Activated CD4-positive, alpha-beta T cell treated with anti-CD3 and anti-CD28 coated beads, Interleukin-2, amount 10 ng/mL, durations not matched to agents 7 days and 5 days (primary cell): ENCODE data around the gene PHIP. TPM values are rescaled to one million over a fixed set of nuclear protein-coding genes. Genes with fewer than 3 reads are reported as not detected.

Source experiments
- CTCF ChIA-PET: fragments of 350-600 bp; sonication (Branson Sonifier 250); formaldehyde crosslinking; loops from one replicate; lab custom pipeline; 2021; ENCODE audit warnings: antibody characterized with exemption; lab: Charles Lee
- POLR2A ChIA-PET: fragments of 350-600 bp; sonication (Branson Sonifier 250); formaldehyde crosslinking; loops from one replicate; lab custom pipeline; 2021; ENCODE audit warnings: antibody characterized with exemption; lab: Charles Lee
- DNase-seq: peaks from one replicate; pipeline ENCODE4 v3.0.0-alpha.2; 2020
- H3K27ac Mint-ChIP-seq: one replicate; pipeline ENCODE4 v1.8.0; 2021; ENCODE audit warnings: mild to moderate bottlenecking, moderate library complexity, mixed read lengths
- H3K27me3 Mint-ChIP-seq: one replicate; pipeline ENCODE4 v1.8.0; 2021; ENCODE audit warnings: mixed read lengths
- H3K36me3 Mint-ChIP-seq: one replicate; pipeline ENCODE4 v1.8.0; 2021; ENCODE audit warnings: low read depth, mixed read lengths
- H3K4me1 Mint-ChIP-seq: one replicate; pipeline ENCODE4 v1.8.0; 2021; ENCODE audit warnings: mixed read lengths
- H3K4me3 Mint-ChIP-seq: one replicate; pipeline ENCODE4 v1.8.0; 2021; ENCODE audit warnings: mild to moderate bottlenecking, moderate library complexity, mixed read lengths
- H3K9me3 Mint-ChIP-seq: one replicate; pipeline ENCODE4 v1.8.0; 2021; ENCODE audit warnings: mixed read lengths
- total RNA-seq, 2 experiments: library from RNA; stranded (reverse); gene quantifications; one replicate each; pipeline ENCODE4 v1.2.3, GENCODE V29; 2021

PHIP gene
- total RNA-seq, 2 experiments from 2014 or later: 31.6 to 33.9 TPM

DNA sequence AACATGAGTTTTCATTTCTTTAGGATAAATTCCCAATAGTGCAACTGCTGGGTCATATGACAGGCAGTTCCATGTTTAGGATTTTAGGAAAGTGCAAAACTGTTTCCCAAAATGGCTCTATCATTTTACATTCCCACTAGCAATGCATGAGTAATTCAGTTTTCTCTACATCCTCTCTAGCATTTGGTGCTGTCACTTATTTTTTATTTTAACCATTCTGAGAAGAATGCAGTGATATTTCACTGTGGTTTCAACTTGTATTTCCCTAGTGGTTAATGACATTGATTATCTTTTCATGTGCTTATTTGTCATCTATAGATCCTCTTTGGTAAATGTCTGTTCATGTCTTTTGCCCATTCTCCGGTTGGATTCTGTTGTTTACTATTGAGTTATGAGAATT, 82.7 kb downstream of the PHIP start:
- DNase-seq: no peak
- no peak overlapping the region for H3K27ac Mint-ChIP-seq
- no peak overlapping the region for H3K4me3 Mint-ChIP-seq
- H3K36me3 Mint-ChIP-seq: peaks cover 73% of the 10 kb centered on the region
- H3K4me1 Mint-ChIP-seq: no peaks in the 10 kb centered on the region
- ChIA-PET CTCF (no interaction called here), POLR2A (no interaction called here)
- H3K27me3 Mint-ChIP-seq: no peaks in the 10 kb centered on the region
- no peaks in the 10 kb centered on the region for H3K9me3 Mint-ChIP-seq

DNA sequence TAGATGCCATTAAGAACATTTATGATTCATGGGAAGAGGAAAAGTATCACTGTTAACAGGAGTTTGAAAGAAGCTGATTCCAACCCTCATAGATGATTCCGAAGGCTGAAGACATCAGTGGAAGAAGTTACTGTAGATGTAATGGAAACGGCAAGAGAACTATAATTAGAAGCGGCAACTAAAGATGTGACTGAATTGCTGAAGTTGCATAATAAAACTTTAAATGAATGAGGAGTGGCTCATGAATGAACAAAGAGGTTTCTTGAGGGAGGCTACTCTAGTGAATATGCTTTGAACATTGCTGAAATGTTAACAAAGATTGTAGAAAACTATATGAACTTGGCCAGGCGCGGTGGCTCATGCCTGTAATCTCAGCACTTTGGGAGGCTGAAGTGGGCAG, 84.1 kb downstream of the PHIP start:
- Mint-ChIP-seq H3K36me3 (peaks cover 78% of the 10 kb centered on the region), H3K27ac (no peak overlapping the region), H3K27me3 (no peaks in the 10 kb centered on the region), H3K4me1 (no peaks in the 10 kb centered on the region), H3K9me3 (no peaks in the 10 kb centered on the region), H3K4me3 (no peak overlapping the region)
- DNase-seq: no peak
- ChIA-PET POLR2A (no interaction called here), CTCF (interaction anchor here (1.0 kb wide), 1 partner anchor 8 kb away, joined by 3 read pairs; no protein-coding TSS in a partner anchor)

DNA sequence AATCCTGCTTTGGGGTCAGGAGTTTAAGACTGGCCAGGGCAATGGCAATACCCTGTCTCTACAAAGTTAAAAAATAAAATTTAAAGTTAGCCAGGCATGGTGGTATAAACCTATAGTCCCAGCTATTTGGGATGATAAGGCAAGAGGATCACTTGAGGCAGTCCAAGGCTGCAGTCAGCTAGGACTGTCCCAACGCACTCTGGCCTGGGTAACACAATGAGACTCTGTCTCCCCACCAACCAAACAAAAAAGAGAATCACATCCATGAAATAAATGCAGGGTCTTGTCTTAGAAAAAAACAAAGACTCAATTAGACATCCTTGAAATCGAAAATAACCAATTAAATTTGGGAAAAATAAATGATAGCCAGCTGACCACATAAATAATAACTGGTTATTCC, 88.9 kb downstream of the PHIP start:
- no peak overlapping the region for H3K4me3 Mint-ChIP-seq
- H3K27me3 Mint-ChIP-seq: no peaks in the 10 kb centered on the region
- peak overlapping the region; percentile 5 for H3K27ac Mint-ChIP-seq
- POLR2A ChIA-PET: no interaction called here
- no peaks in the 10 kb centered on the region for H3K9me3 Mint-ChIP-seq
- CTCF ChIA-PET: interaction anchor here (0.6 kb wide), 1 partner anchor 54 kb away, joined by 3 read pairs; no protein-coding TSS in a partner anchor
- H3K36me3 Mint-ChIP-seq: peaks cover 61% of the 10 kb centered on the region
- H3K4me1 Mint-ChIP-seq: no peaks in the 10 kb centered on the region
- DNase-seq: no peak

DNA sequence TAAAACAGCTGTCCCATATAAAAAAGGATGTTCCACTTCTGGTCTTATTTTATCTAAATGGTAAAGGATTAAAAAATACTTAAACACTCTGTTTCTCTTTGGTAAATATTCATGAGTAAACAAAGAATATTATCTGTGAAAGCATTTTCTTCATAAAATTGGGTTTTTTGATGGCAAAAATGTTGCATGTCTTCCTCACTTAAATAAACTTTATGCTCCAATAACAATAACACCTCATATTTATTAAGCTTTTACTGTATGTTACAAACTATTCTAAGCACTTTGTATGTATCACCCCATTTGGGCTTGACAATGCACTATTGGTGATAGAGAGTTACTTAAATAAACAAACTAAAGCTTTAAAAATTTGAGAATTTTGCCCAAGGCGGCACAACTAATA, 91.9 kb downstream of the PHIP start:
- H3K36me3 Mint-ChIP-seq: peaks cover 60% of the 10 kb centered on the region

DNA sequence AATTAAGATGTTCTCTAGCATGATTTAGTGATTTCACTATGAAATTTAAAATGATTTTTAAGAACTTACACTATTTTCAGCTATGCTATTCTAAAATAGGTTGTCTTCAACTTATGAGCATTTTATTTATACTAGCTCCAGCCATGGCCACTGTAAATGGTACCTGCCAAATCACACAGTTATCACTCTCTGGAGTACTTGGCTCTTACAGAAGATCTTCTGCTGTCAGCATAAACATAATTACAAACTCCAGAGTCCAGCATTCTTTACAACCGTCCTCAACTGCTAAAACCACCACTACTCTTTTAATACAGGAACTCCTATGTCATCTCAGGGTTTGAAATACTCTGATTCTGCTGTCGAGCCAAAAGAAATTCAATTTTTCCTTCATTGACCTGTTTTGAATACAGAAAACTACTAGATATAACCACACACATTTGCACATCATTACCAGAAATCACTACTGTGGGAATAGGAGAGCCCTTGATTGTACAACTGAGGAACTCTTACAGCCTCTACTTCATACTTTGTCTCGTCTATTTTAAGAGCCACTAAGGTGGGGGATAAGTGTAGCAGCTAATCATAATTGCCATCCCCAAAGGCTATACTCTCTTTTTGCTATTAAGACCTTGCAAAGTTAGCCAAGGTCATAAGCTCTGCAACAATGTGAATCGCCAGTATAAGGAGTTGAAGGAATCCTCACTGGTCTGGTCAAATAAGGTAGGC, 93.7 kb downstream of the PHIP start:
- no peaks in the 10 kb centered on the region for H3K4me1 Mint-ChIP-seq
- POLR2A ChIA-PET: no interaction called here
- peaks cover 57% of the 10 kb centered on the region for H3K36me3 Mint-ChIP-seq
- no peak for DNase-seq
- H3K27ac Mint-ChIP-seq: no peak overlapping the region
- H3K9me3 Mint-ChIP-seq: no peaks in the 10 kb centered on the region
- H3K27me3 Mint-ChIP-seq: no peaks in the 10 kb centered on the region
- no peak overlapping the region for H3K4me3 Mint-ChIP-seq
- CTCF ChIA-PET: no interaction called here

More for the DNA sequence above, 91.9 kb downstream of the PHIP start:
- Mint-ChIP-seq H3K4me3 (no peak overlapping the region), H3K9me3 (no peaks in the 10 kb centered on the region), H3K27ac (no peak overlapping the region), H3K4me1 (no peaks in the 10 kb centered on the region), H3K27me3 (no peaks in the 10 kb centered on the region)
- ChIA-PET POLR2A (no interaction called here), CTCF (interaction anchor here (0.9 kb wide), 1 partner anchor 8 kb away, joined by 3 read pairs; no protein-coding TSS in a partner anchor)
- no peak for DNase-seq

DNA sequence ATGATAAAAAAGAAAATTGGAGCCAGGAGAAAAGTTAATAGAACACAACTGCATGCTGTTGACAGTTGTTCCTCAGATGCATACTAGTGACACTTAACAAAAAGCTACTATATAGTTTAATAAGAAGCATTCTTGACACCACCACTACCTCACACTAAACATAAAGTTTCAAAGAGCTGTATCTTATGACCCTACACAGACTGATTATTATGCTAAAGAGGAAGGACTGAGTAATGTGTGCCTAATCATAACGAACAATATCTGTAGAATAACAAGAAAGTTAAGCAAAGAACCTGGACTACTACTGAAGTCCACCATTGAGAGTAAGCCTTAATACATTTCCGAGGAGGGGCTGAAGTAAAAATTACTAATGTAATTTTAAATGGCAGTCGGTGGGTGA, 110.9 kb downstream of the PHIP start:
- Mint-ChIP-seq H3K4me3 (no peak overlapping the region), H3K27ac (no peak overlapping the region), H3K36me3 (peaks cover 42% of the 10 kb centered on the region), H3K27me3 (no peaks in the 10 kb centered on the region), H3K4me1 (no peaks in the 10 kb centered on the region), H3K9me3 (no peaks in the 10 kb centered on the region)
- no peak for DNase-seq
- ChIA-PET CTCF (no interaction called here), POLR2A (no interaction called here)

DNA sequence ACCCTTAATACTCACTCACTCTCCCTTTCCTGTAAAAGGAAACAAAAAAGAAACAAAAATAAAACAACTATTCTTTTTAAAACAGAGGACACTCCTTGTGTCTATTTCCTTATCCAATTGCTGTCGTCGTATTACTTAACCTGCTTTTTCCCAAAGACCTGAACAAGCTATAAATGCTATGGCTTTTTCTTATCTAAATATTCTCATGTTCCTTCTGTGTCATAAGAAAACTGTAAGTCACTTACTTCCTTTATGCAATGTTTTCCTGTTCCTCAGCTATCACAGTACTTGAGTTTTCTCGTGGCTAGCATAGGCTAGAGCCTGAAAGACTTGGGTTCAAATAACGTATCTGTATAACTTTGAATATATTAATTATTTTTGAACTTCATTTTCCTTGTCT, 111.5 kb downstream of the PHIP start:
- H3K27me3 Mint-ChIP-seq: no peaks in the 10 kb centered on the region
- peak overlapping the region; percentile 1 for H3K27ac Mint-ChIP-seq
- peaks cover 46% of the 10 kb centered on the region for H3K36me3 Mint-ChIP-seq
- H3K4me3 Mint-ChIP-seq: no peak overlapping the region
- CTCF ChIA-PET: no interaction called here
- no peak for DNase-seq
- POLR2A ChIA-PET: no interaction called here
- H3K4me1 Mint-ChIP-seq: no peaks in the 10 kb centered on the region
- H3K9me3 Mint-ChIP-seq: no peaks in the 10 kb centered on the region

DNA sequence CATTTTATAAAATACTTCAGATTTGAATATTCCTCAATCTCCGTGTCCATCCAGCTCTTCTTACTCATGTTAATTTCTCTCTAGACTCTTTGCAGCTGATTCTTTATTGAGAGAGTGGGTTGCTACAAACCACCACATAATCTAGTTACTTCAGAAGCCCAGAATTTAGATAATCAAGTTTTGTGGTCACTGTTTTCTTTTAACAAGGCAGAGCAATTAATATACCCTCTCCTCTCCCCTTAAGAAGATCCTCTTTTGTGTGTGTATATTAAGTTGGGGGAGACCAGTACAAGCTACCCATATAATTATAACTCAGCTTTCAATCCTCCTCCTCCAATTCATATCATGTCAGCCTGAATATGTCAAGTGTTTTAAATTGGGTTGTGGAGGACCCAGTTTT, 115.6 kb downstream of the PHIP start:
- H3K27ac Mint-ChIP-seq: no peak overlapping the region
- H3K4me1 Mint-ChIP-seq: no peaks in the 10 kb centered on the region
- no peaks in the 10 kb centered on the region for H3K27me3 Mint-ChIP-seq
- ChIA-PET CTCF (interaction anchor here (1.0 kb wide), 1 partner anchor 76 kb away, joined by 3 read pairs; no protein-coding TSS in a partner anchor), POLR2A (no interaction called here)
- DNase-seq: no peak
- no peaks in the 10 kb centered on the region for H3K9me3 Mint-ChIP-seq
- H3K36me3 Mint-ChIP-seq: peaks cover 47% of the 10 kb centered on the region
- no peak overlapping the region for H3K4me3 Mint-ChIP-seq

DNA sequence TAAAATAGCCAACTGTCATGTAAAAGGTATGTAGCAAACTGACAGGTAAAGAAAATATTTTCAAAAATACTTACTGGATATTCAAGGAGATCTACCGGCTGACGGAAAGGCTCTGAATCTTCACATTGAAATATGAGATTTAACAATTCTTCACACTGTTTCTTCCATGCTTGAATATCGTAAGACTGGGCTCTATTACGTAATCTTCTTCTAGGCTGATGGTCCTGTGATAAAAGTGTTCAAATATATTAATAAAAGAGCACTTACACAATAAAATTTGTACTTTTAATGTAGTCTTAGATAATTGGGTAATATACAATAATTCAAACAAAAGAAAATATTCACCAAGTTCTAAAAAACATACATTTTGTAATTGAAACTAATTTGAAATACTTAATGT, 123.3 kb downstream of the PHIP start:
- Mint-ChIP-seq H3K4me1 (no peaks in the 10 kb centered on the region), H3K27ac (no peak overlapping the region), H3K36me3 (peaks cover 74% of the 10 kb centered on the region), H3K27me3 (no peaks in the 10 kb centered on the region), H3K9me3 (peaks cover 21% of the 10 kb centered on the region), H3K4me3 (no peak overlapping the region)
- POLR2A ChIA-PET: no interaction called here
- DNase-seq: no peak
- CTCF ChIA-PET: no interaction called here

DNA sequence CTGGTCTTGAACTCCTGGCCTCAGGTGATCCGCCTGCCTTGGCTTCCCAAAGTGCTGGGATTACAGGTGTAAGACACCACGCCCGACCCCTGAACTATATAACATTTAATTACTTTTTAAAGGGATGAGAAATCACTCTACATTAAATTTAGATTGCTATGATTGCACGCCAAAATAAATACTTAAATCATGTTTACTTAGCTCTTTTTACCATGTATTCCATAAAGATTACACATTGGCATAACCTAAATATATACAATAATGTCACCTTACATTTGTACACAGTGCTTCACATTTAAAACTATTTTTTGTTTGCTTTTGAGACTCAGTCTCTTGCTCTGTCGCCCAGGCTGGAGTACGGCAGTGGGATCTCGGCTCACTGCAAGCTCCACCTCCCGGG, 124.3 kb downstream of the PHIP start:
- ChIA-PET CTCF (no interaction called here), POLR2A (no interaction called here)
- no peaks in the 10 kb centered on the region for H3K27me3 Mint-ChIP-seq
- no peak overlapping the region for H3K4me3 Mint-ChIP-seq
- H3K4me1 Mint-ChIP-seq: no peaks in the 10 kb centered on the region
- H3K36me3 Mint-ChIP-seq: peaks cover 78% of the 10 kb centered on the region
- H3K9me3 Mint-ChIP-seq: peaks cover 29% of the 10 kb centered on the region
- H3K27ac Mint-ChIP-seq: no peak overlapping the region
- no peak for DNase-seq

DNA sequence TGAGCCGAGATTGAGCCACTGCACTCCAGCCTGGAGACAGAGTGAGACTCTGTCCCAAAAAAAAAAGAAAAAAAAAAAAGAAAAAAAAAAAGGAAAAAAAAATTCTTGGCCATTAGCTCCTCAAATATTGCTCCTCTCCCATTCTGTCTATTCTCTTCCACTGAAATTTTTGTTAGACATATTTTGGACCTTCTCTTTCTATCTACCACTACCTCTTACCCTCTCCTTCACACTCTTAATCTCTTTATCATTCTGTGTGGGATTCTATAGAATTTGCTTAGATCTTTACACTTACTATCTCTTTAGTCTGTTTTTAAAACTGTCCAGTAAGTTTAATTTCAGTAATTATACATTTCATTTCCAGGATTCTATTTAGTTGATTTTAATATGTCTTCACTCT, 125.7 kb downstream of the PHIP start:
- CTCF ChIA-PET: no interaction called here
- H3K27ac Mint-ChIP-seq: no peak overlapping the region
- DNase-seq: no peak
- no peak overlapping the region for H3K4me3 Mint-ChIP-seq
- no peaks in the 10 kb centered on the region for H3K27me3 Mint-ChIP-seq
- no peaks in the 10 kb centered on the region for H3K4me1 Mint-ChIP-seq
- POLR2A ChIA-PET: interaction anchor here (0.6 kb wide), 1 partner anchor 393 kb away, joined by 3 read pairs; no protein-coding TSS in a partner anchor
- H3K36me3 Mint-ChIP-seq: peaks cover 82% of the 10 kb centered on the region
- H3K9me3 Mint-ChIP-seq: peaks cover 34% of the 10 kb centered on the region

DNA sequence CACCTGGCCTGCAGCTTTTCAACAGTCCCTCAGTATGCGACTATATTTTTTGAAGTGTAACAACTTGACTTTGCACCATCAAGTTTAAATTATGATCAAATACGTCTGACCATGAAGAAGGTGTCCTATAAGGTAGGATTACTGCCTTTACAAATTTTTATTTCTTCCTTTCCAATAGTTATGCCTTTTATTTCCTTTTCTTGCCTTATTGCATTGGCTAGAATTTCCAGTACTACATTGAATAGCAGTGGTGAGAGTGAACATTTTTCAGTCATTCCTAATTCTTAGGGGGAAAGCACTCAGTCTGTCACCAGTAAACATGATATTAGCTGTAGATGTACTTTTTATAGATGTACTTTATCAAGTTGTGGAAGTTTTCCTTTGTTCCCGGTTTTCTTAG, 129.3 kb downstream of the PHIP start:
- CTCF ChIA-PET: no interaction called here
- no peaks in the 10 kb centered on the region for H3K27me3 Mint-ChIP-seq

DNA sequence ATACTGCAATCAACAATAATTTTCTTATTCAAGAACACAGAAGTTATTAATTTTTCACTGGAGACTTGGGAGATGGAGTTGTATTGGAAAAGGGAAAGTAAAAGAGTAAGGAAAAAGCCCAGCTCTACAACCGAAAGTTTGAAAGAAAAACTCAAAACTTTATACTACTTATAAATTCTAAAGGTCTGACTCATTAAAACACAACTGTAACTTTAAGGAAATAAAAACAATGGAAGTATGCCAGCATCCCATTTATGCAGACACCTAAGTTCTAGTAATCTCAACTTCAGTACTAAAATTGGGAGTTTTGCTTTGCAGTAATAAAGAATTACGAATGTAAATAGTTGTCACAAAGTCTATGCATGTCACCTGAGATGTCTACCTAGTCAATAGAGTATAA, 130.1 kb downstream of the PHIP start:
- Mint-ChIP-seq H3K36me3 (peaks cover 80% of the 10 kb centered on the region), H3K9me3 (peaks cover 28% of the 10 kb centered on the region), H3K27me3 (no peaks in the 10 kb centered on the region), H3K27ac (no peak overlapping the region), H3K4me1 (no peaks in the 10 kb centered on the region), H3K4me3 (no peak overlapping the region)
- ChIA-PET POLR2A (no interaction called here), CTCF (no interaction called here)
- no peak for DNase-seq

More for the DNA sequence above, 129.3 kb downstream of the PHIP start:
- Mint-ChIP-seq H3K27ac (no peak overlapping the region), H3K9me3 (peaks cover 34% of the 10 kb centered on the region), H3K4me1 (no peaks in the 10 kb centered on the region), H3K36me3 (peaks cover 82% of the 10 kb centered on the region), H3K4me3 (no peak overlapping the region)
- POLR2A ChIA-PET: no interaction called here
- DNase-seq: no peak

DNA sequence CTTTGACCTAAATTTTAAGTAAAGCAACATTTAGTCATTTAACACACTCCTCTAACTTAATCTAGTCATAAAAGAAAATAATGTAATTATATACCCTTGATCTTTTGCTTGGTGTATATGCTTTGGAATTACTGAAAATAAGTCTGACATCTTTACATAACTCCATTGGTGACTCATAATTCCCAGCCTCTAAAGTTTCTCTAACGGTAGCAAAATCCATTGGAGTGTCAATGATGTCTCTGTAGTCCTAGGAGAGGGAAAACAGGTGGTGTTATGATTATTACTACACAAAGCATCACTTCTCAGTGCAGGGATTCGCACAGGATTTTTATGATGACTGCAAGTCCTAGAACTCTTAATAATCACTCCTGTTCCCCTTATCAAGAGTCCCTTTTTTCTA, 130.5 kb downstream of the PHIP start:
- no peak for DNase-seq
- Mint-ChIP-seq H3K4me1 (no peaks in the 10 kb centered on the region), H3K36me3 (peaks cover 77% of the 10 kb centered on the region), H3K27ac (no peak overlapping the region), H3K9me3 (peaks cover 26% of the 10 kb centered on the region), H3K27me3 (no peaks in the 10 kb centered on the region), H3K4me3 (no peak overlapping the region)
- ChIA-PET CTCF (no interaction called here), POLR2A (no interaction called here)
